Aorta (tissue), 4 donors: Measurements from ENCODE around the gene NT5C1A. TPM values are rescaled to one million over a fixed set of nuclear protein-coding genes. Genes with fewer than 3 reads are reported as not detected.

Source experiments
- polyA plus RNA-seq, 2 donors: library from polyadenylated mRNA; stranded (reverse); fragments of 200-250 nt; gene quantifications; one replicate each; pipeline ENCODE4 v1.2.3, GENCODE V29; 2013
- total RNA-seq, 2 donors: library from RNA; stranded (reverse); fragmentation: NEBNext Ultra II Directional; extraction: Animal tissue kit (Norgen Biotek cat#: 25700); gene quantifications; one replicate each; pipeline ENCODE4 v1.2.1, GENCODE V29; 2021
- donor health status: healthy with polysubstance abuse.
- donor health status: Bipolar disorder and iron deficiency.
- donor health status: DM: no; HTN: no; CAD: no.
- donor health status: DM: yes; HTN: yes; CAD: no.

Gene NT5C1A
- total and polyA plus RNA-seq, 4 donors = 0.46 to 0.57 TPM; not detected in 2

Other genes starting within 250 kb of the NT5C1A start
- not detected for gene BMP8A, start 180.5 kb downstream of the NT5C1A start, total RNA-seq
- not detected for gene BMP8A, start 180.5 kb downstream of the NT5C1A start, polyA plus RNA-seq
- 100 to 1,000 TPM; 134 to 169 TPM for gene PABPC4, start 95.3 kb downstream of the NT5C1A start, total RNA-seq
- 100 to 1,000 TPM in 1 of 2 donors, 10 to 100 TPM in 1; 87.9 to 114 TPM for gene PABPC4, start 95.3 kb downstream of the NT5C1A start, polyA plus RNA-seq
- gene HEYL, start 32.5 kb downstream of the NT5C1A start, total RNA-seq = 10 to 100 TPM; 26.3 to 35.4 TPM
- gene HEYL, start 32.5 kb downstream of the NT5C1A start, polyA plus RNA-seq = 10 to 100 TPM; 24.2 to 68.6 TPM
- gene HPCAL4, start 19.3 kb upstream of the NT5C1A start, total RNA-seq = not detected
- gene HPCAL4, start 19.3 kb upstream of the NT5C1A start, polyA plus RNA-seq = not detected
- 10 to 100 TPM; 34.4 to 38.5 TPM for gene PPIE, start 66.8 kb upstream of the NT5C1A start, total RNA-seq
- 10 to 100 TPM; 46.8 to 60.2 TPM for gene PPIE, start 66.8 kb upstream of the NT5C1A start, polyA plus RNA-seq
- gene OXCT2, start 99.2 kb upstream of the NT5C1A start, total RNA-seq = 1 to 10 TPM in 1 of 2 donors, not detected in 1; 1.3 TPM
- gene OXCT2, start 99.2 kb upstream of the NT5C1A start, polyA plus RNA-seq = under 1 TPM in 1 of 2 donors, not detected in 1; 0.08 TPM
- gene BMP8B, start 116.8 kb upstream of the NT5C1A start, total RNA-seq = 1 to 10 TPM in 1 of 2 donors, under 1 TPM in 1; 0.81 to 1.4 TPM
- 1 to 10 TPM in 1 of 2 donors, under 1 TPM in 1; 0.03 to 1.0 TPM for gene BMP8B, start 116.8 kb upstream of the NT5C1A start, polyA plus RNA-seq
- 10 to 100 TPM; 15.3 to 17.3 TPM for gene TRIT1, start 211.4 kb upstream of the NT5C1A start, total RNA-seq
- gene TRIT1, start 211.4 kb upstream of the NT5C1A start, polyA plus RNA-seq = 10 to 100 TPM in 1 of 2 donors, 1 to 10 TPM in 1; 9.4 to 12.3 TPM
- gene MYCL, start 229.8 kb upstream of the NT5C1A start, total RNA-seq = 1 to 10 TPM in 1 of 2 donors, under 1 TPM in 1; 0.45 to 1.2 TPM
- gene MYCL, start 229.8 kb upstream of the NT5C1A start, polyA plus RNA-seq = under 1 TPM in 1 of 2 donors, not detected in 1; 0.50 TPM